Duodenal mucosa (tissue), 2 donors: ENCODE measurements around the gene AFF3.

Experiments used
- H3K27ac ChIP-seq: one replicate; pipeline ENCODE4 v1.7.0; 2013; ENCODE audit warnings: low read depth, low read length
- H3K27me3 ChIP-seq, 2 donors: one replicate each; pipeline ENCODE4 v1.7.0; 2013; ENCODE audit warnings: low read length in 2 of 2, control low read depth in 1 of 2; ENCODE audit not compliant: insufficient read depth in 2 of 2, control insufficient read depth in 1 of 2
- H3K36me3 ChIP-seq, 2 donors: one replicate each; pipeline ENCODE4 v1.7.0; 2013; ENCODE audit warnings: low read length in 2 of 2, control low read depth in 1 of 2; ENCODE audit not compliant: insufficient read depth in 2 of 2, control insufficient read depth in 1 of 2
- H3K4me1 ChIP-seq, 2 donors: one replicate each; pipeline ENCODE4 v1.7.0; 2013; ENCODE audit warnings: low read length in 2 of 2, control low read depth in 1 of 2; ENCODE audit not compliant: insufficient read depth in 2 of 2, control insufficient read depth in 1 of 2
- H3K4me3 ChIP-seq, 2 donors: one replicate each; pipeline ENCODE4 v1.7.0; 2013; ENCODE audit warnings: low read length in 2 of 2, low read depth in 1 of 2
- H3K9ac ChIP-seq, 2 donors: one replicate each; pipeline ENCODE4 v1.7.0; 2013; ENCODE audit warnings: low read length in 2 of 2, low read depth in 1 of 2
- H3K9me3 ChIP-seq, 2 donors: one replicate each; pipeline ENCODE4 v1.7.0; 2013; ENCODE audit warnings: low read length in 2 of 2, control low read depth in 1 of 2; ENCODE audit not compliant: control insufficient read depth in 1 of 2

AFF3 gene

DNA sequence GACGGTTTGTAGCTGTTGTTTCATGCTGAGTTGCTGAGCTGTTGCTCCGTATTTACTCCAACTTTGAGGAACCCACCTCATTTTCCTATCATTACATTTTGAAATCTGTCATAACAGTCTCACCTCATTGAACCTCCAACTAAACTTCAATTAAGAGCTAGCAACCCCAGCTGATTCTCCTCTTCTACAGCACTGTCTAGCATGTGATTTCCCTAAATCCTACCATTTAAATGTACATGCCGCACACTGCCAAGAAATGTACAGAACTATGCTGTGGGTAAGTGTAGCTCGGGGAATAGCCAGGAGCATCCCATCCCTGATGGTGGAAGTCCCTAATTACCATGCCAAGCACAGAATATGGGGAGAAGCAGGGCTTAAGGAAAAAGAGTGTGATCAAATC is 299.9 kb downstream of the AFF3 start:
- H3K4me3 ChIP-seq = no peak overlapping the region
- H3K27me3 ChIP-seq = no peaks in the 10 kb centered on the region
- H3K36me3 ChIP-seq = no peaks in the 10 kb centered on the region
- H3K9me3 ChIP-seq = no peaks in the 10 kb centered on the region
- no peaks in the 10 kb centered on the region for H3K4me1 ChIP-seq
- H3K9ac ChIP-seq = no peak overlapping the region
- H3K27ac ChIP-seq = no peak overlapping the region

GRCh38 chr2:99841749-99842148 is 300.6 kb downstream of the AFF3 start:
- Histone ChIP-seq H3K4me3 (no peak overlapping the region), H3K9me3 (no peaks in the 10 kb centered on the region), H3K27ac (no peak overlapping the region), H3K4me1 (no peaks in the 10 kb centered on the region), H3K36me3 (no peaks in the 10 kb centered on the region), H3K9ac (no peak overlapping the region), H3K27me3 (no peaks in the 10 kb centered on the region)

DNA sequence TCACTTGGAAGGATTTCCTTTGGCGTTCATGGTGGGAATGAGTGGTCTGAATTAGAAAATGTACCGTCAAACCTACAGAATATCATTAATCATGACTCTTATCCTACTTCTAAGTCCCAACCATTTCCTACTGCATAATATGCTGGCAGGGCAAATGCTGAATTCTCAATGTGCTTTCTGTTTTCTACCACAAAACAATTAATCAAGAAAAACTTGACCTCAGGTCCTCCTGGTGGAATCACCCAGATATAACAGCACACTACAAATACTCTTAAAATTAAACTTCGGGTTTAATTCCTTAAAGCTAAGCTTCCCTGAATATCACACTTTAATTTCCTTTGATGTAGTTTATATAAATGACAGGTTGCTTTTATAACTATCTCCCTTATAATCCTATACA is 301.6 kb downstream of the AFF3 start:
- H3K4me1 ChIP-seq = no peaks in the 10 kb centered on the region
- no peaks in the 10 kb centered on the region for H3K9me3 ChIP-seq
- no peak overlapping the region for H3K9ac ChIP-seq
- H3K36me3 ChIP-seq = no peaks in the 10 kb centered on the region
- no peak overlapping the region for H3K4me3 ChIP-seq
- no peak overlapping the region for H3K27ac ChIP-seq
- no peaks in the 10 kb centered on the region for H3K27me3 ChIP-seq

- Histone ChIP-seq H3K36me3 (no peaks in the 10 kb centered on the region), H3K9ac (no peak overlapping the region), H3K27ac (no peak overlapping the region)
Observed at GRCh38 chr2:99836690-99837605, 305.4 kb downstream of the AFF3 start.

DNA sequence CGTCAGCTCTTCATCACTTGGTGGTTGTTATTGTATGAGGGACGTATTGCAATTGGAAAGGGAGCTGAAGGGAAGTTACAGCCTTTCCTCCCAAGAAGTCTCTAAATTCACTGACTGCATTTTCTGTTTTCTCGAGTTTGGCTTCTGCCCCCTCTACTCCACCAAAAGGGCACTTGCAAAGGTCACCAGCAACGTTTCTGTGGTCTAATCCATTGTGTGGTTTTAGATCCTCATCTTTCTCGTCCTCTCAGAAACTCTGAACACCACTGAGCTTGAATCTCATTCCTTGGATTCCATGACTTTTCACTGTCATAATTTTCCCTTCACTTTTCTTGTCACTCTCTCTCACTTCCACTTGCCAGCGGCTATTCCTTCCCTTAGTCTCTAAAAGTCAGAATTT is 308.0 kb downstream of the AFF3 start:
- Histone ChIP-seq H3K9ac (no peak overlapping the region), H3K4me1 (no peaks in the 10 kb centered on the region), H3K4me3 (no peak overlapping the region), H3K27me3 (no peaks in the 10 kb centered on the region), H3K36me3 (no peaks in the 10 kb centered on the region), H3K27ac (no peak overlapping the region), H3K9me3 (no peaks in the 10 kb centered on the region)

More at GRCh38 chr2:99836690-99837605, 305.4 kb downstream of the AFF3 start:
- Histone ChIP-seq H3K4me1 (no peaks in the 10 kb centered on the region), H3K9me3 (no peaks in the 10 kb centered on the region), H3K27me3 (no peaks in the 10 kb centered on the region), H3K4me3 (no peak overlapping the region)

- Histone ChIP-seq H3K9me3 (no peaks in the 10 kb centered on the region), H3K27me3 (no peaks in the 10 kb centered on the region), H3K4me3 (no peak overlapping the region), H3K27ac (no peak overlapping the region), H3K36me3 (no peaks in the 10 kb centered on the region), H3K9ac (no peak overlapping the region), H3K4me1 (no peaks in the 10 kb centered on the region)
Observed at GRCh38 chr2:99833586-99834201, 308.7 kb downstream of the AFF3 start.

DNA sequence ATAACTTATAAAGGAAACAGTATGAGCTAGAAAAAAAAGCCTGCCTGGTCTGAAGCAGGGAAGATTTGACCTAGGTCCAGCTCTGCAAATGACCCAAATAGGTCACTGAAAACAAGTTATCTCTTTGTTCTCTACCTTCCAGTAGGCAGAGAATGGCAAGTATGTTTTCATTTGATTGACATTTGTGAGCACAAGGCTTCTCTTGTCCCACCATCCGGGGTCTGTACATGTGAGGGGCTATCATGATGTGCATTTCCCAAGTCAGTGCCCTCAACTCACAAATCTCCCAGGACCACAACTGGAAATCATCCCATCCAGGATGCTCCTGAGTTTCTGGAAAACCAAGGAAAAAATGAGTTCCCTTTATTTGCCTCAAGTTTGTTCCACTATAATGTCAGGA is 309.5 kb downstream of the AFF3 start:
- no peak overlapping the region for H3K4me3 ChIP-seq
- H3K9ac ChIP-seq = no peak overlapping the region
- no peaks in the 10 kb centered on the region for H3K36me3 ChIP-seq

DNA sequence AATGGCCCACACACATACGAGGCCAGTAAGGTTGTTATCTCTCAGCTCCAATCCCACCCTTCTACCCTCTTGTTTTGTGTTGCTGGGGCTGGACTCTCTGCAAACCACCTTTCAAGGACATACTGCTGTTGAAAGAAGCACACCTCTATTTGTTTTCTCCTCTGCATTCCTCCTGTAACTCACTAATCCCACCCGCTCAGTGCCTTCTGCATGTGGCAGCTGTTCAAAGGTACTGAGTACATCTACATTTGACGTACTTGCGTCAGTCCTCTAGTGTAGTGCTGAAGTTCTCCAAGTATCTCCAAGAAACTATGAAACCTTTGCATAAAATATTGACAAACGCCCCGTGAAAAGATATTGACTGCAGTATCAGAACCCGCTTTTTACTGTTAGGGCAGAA is 310.6 kb downstream of the AFF3 start:
- Histone ChIP-seq H3K4me3 (no peak overlapping the region), H3K36me3 (no peaks in the 10 kb centered on the region), H3K4me1 (no peaks in the 10 kb centered on the region), H3K9ac (no peak overlapping the region), H3K27ac (no peak overlapping the region), H3K9me3 (no peaks in the 10 kb centered on the region), H3K27me3 (no peaks in the 10 kb centered on the region)

More for the DNA sequence above, 309.5 kb downstream of the AFF3 start:
- H3K27me3 ChIP-seq = no peaks in the 10 kb centered on the region
- H3K27ac ChIP-seq = no peak overlapping the region
- no peaks in the 10 kb centered on the region for H3K9me3 ChIP-seq
- H3K4me1 ChIP-seq = no peaks in the 10 kb centered on the region

GRCh38 chr2:99827296-99827999 is 314.9 kb downstream of the AFF3 start:
- Histone ChIP-seq H3K27me3 (no peaks in the 10 kb centered on the region), H3K9me3 (no peaks in the 10 kb centered on the region)

GRCh38 chr2:99825630-99826029 is 316.8 kb downstream of the AFF3 start:
- H3K4me1 ChIP-seq = no peaks in the 10 kb centered on the region
- H3K27me3 ChIP-seq = no peaks in the 10 kb centered on the region
- H3K27ac ChIP-seq = no peak overlapping the region
- no peak overlapping the region for H3K9ac ChIP-seq
- H3K36me3 ChIP-seq = no peaks in the 10 kb centered on the region
- H3K4me3 ChIP-seq = no peak overlapping the region
- H3K9me3 ChIP-seq = no peaks in the 10 kb centered on the region

More at GRCh38 chr2:99827296-99827999, 314.9 kb downstream of the AFF3 start:
- Histone ChIP-seq H3K9ac (no peak overlapping the region), H3K4me1 (no peaks in the 10 kb centered on the region), H3K4me3 (no peak overlapping the region), H3K27ac (no peak overlapping the region), H3K36me3 (no peaks in the 10 kb centered on the region)
